ENCODE measurements around the gene CHRNB4.

- TF ChIP-seq MAX (IDR thresholded peaks at IDR 0.05), result no peak
- no peak for TF ChIP-seq CTCF (IDR thresholded peaks at IDR 0.05; ENCODE audit: low read depth, low read length, missing input control)
- TF ChIP-seq NR2F2 (IDR thresholded peaks at IDR 0.05), result no peak
- TF ChIP-seq SP1 (IDR thresholded peaks at IDR 0.05), result no peak
- TF ChIP-seq ATF3 (IDR thresholded peaks at IDR 0.05), result no peak
- TF ChIP-seq RAD21 (IDR thresholded peaks at IDR 0.05), result no peak
- no peak for TF ChIP-seq YY1 (IDR thresholded peaks at IDR 0.05)
- no peak for TF ChIP-seq GABPA (IDR thresholded peaks at IDR 0.05 in 1 of 2, conservative IDR thresholded peaks at IDR 0.05 in 1 of 2)
- TF ChIP-seq RXRA (IDR thresholded peaks at IDR 0.05), result no peak
- TF ChIP-seq HNF4A (conservative IDR thresholded peaks at IDR 0.05), result no peak
- TF ChIP-seq, protein P1, sequence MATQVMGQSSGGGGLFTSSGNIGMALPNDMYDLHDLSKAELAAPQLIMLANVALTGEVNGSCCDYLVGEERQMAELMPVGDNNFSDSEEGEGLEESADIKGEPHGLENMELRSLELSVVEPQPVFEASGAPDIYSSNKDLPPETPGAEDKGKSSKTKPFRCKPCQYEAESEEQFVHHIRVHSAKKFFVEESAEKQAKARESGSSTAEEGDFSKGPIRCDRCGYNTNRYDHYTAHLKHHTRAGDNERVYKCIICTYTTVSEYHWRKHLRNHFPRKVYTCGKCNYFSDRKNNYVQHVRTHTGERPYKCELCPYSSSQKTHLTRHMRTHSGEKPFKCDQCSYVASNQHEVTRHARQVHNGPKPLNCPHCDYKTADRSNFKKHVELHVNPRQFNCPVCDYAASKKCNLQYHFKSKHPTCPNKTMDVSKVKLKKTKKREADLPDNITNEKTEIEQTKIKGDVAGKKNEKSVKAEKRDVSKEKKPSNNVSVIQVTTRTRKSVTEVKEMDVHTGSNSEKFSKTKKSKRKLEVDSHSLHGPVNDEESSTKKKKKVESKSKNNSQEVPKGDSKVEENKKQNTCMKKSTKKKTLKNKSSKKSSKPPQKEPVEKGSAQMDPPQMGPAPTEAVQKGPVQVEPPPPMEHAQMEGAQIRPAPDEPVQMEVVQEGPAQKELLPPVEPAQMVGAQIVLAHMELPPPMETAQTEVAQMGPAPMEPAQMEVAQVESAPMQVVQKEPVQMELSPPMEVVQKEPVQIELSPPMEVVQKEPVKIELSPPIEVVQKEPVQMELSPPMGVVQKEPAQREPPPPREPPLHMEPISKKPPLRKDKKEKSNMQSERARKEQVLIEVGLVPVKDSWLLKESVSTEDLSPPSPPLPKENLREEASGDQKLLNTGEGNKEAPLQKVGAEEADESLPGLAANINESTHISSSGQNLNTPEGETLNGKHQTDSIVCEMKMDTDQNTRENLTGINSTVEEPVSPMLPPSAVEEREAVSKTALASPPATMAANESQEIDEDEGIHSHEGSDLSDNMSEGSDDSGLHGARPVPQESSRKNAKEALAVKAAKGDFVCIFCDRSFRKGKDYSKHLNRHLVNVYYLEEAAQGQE (IDR thresholded peaks at IDR 0.05), result no peak
- TF ChIP-seq EGR1 (IDR thresholded peaks at IDR 0.05; ENCODE audit: low read depth in 2 of 2), result no peak
- TF ChIP-seq TAF1 (conservative IDR thresholded peaks at IDR 0.05), result no peak
- TF ChIP-seq JUND (IDR thresholded peaks at IDR 0.05), result no peak
Measured at GRCh38 chr15:78673476-78673875, 32.5 kb upstream of the CHRNB4 start.
